Activated T-cell treated with anti-CD3 and anti-CD28 coated beads, Interleukin-2, amount 50 U/mL, for 72 hours (primary cell): ENCODE results near the gene MPIG6B. TPM values are rescaled to one million over a fixed set of nuclear protein-coding genes. Genes with fewer than 3 reads are reported as not detected.

ENCODE experiments used
- total RNA-seq, 2 donors: library from RNA; stranded (reverse); gene quantifications; one replicate each; pipeline ENCODE4 v1.2.3, GENCODE V29; 2022

Gene MPIG6B
- total RNA-seq, 2 donors from 2014 or later, result 0.10 TPM; not detected in 1

Other genes with a start within 250 kb of the MPIG6B start
- gene MICB, start 225.2 kb upstream of the MPIG6B start, total RNA-seq, result 10 to 100 TPM; 18.7 to 22.3 TPM
- gene MCCD1, start 194.4 kb upstream of the MPIG6B start, total RNA-seq, result not detected
- 100 to 1,000 TPM; 567 to 644 TPM for gene DDX39B, start 181.4 kb upstream of the MPIG6B start, total RNA-seq
- gene ATP6V1G2, start 176.8 kb upstream of the MPIG6B start, total RNA-seq, result 1 to 10 TPM; 4.1 to 5.6 TPM
- gene NFKBIL1, start 175.8 kb upstream of the MPIG6B start, total RNA-seq, result 10 to 100 TPM; 28.0 to 36.6 TPM
- gene LTA, start 151.1 kb upstream of the MPIG6B start, total RNA-seq, result 100 to 1,000 TPM in 1 of 2 donors, 10 to 100 TPM in 1; 77.2 to 110 TPM
- gene TNF, start 147.8 kb upstream of the MPIG6B start, total RNA-seq, result 10 to 100 TPM; 30.7 to 57.8 TPM
- 10 to 100 TPM; 43.4 to 61.8 TPM for gene LTB, start 140.9 kb upstream of the MPIG6B start, total RNA-seq
- gene LST1, start 137.1 kb upstream of the MPIG6B start, total RNA-seq, result 10 to 100 TPM; 24.6 to 27.0 TPM
- 10 to 100 TPM; 15.0 to 24.7 TPM for gene NCR3, start 130.4 kb upstream of the MPIG6B start, total RNA-seq
- gene AIF1, start 108.1 kb upstream of the MPIG6B start, total RNA-seq, result 10 to 100 TPM; 68.7 to 98.1 TPM
- gene PRRC2A, start 102.7 kb upstream of the MPIG6B start, total RNA-seq, result 100 to 1,000 TPM; 260 to 285 TPM
- gene BAG6, start 70.7 kb upstream of the MPIG6B start, total RNA-seq, result 100 to 1,000 TPM; 265 to 272 TPM
- 1 to 10 TPM; 5.0 to 6.0 TPM for gene APOM, start 67.5 kb upstream of the MPIG6B start, total RNA-seq
- gene C6orf47, start 62.6 kb upstream of the MPIG6B start, total RNA-seq, result 10 to 100 TPM; 21.1 to 22.5 TPM
- 10 to 100 TPM; 30.3 to 37.7 TPM for gene GPANK1, start 58.4 kb upstream of the MPIG6B start, total RNA-seq
- 100 to 1,000 TPM; 208 to 209 TPM for gene CSNK2B, start 57.3 kb upstream of the MPIG6B start, total RNA-seq
- 10 to 100 TPM; 21.3 to 26.9 TPM for gene LY6G5B, start 53.4 kb upstream of the MPIG6B start, total RNA-seq
- gene LY6G5C, start 42.3 kb upstream of the MPIG6B start, total RNA-seq, result 1 to 10 TPM; 2.3 to 6.9 TPM
- 10 to 100 TPM; 48.9 TPM for gene ABHD16A, start 20.0 kb upstream of the MPIG6B start, total RNA-seq
- not detected for gene LY6G6F, start 16.5 kb upstream of the MPIG6B start, total RNA-seq
- gene LY6G6D, start 8.0 kb upstream of the MPIG6B start, total RNA-seq, result not detected
- gene LY6G6C, start 1.6 kb upstream of the MPIG6B start, total RNA-seq, result under 1 TPM; 0.25 to 0.67 TPM
- gene DDAH2, start 5.9 kb downstream of the MPIG6B start, total RNA-seq, result 10 to 100 TPM; 19.0 to 19.6 TPM
- gene CLIC1, start 13.2 kb downstream of the MPIG6B start, total RNA-seq, result 100 to 1,000 TPM; 253 to 318 TPM
- 10 to 100 TPM; 84.9 to 98.4 TPM for gene MSH5, start 16.6 kb downstream of the MPIG6B start, total RNA-seq
- gene SAPCD1, start 39.3 kb downstream of the MPIG6B start, total RNA-seq, result 10 to 100 TPM; 15.7 to 18.0 TPM
- 1 to 10 TPM; 3.3 to 3.4 TPM for gene VWA7, start 54.0 kb downstream of the MPIG6B start, total RNA-seq
- gene VARS1, start 72.4 kb downstream of the MPIG6B start, total RNA-seq, result 100 to 1,000 TPM in 1 of 2 donors, 10 to 100 TPM in 1; 91.3 to 101 TPM
- 100 to 1,000 TPM; 122 to 123 TPM for gene LSM2, start 83.6 kb downstream of the MPIG6B start, total RNA-seq
- gene HSPA1L, start 91.9 kb downstream of the MPIG6B start, total RNA-seq, result 1 to 10 TPM; 2.9 to 3.1 TPM
- gene HSPA1A, start 92.2 kb downstream of the MPIG6B start, total RNA-seq, result 10 to 100 TPM; 16.5 to 37.6 TPM
- gene HSPA1B, start 104.4 kb downstream of the MPIG6B start, total RNA-seq, result 10 to 100 TPM; 31.6 to 44.9 TPM
- 10 to 100 TPM; 24.0 to 27.1 TPM for gene NEU1, start 139.4 kb downstream of the MPIG6B start, total RNA-seq
- under 1 TPM; 0.22 to 0.23 TPM for gene SLC44A4, start 155.6 kb downstream of the MPIG6B start, total RNA-seq
- gene EHMT2, start 174.3 kb downstream of the MPIG6B start, total RNA-seq, result 10 to 100 TPM; 49.2 to 64.7 TPM
- gene ZBTB12, start 178.7 kb downstream of the MPIG6B start, total RNA-seq, result 1 to 10 TPM in 1 of 2 donors, under 1 TPM in 1; 0.88 to 1.9 TPM
- 1 to 10 TPM; 3.4 to 5.1 TPM for gene C2, start 204.3 kb downstream of the MPIG6B start, total RNA-seq
- 1 to 10 TPM; 1.1 to 3.5 TPM for gene CFB, start 222.7 kb downstream of the MPIG6B start, total RNA-seq
- 10 to 100 TPM; 65.0 to 71.5 TPM for gene NELFE, start 235.6 kb downstream of the MPIG6B start, total RNA-seq
- gene SKIC2, start 235.8 kb downstream of the MPIG6B start, total RNA-seq, result 10 to 100 TPM; 75.7 to 79.7 TPM
- 10 to 100 TPM; 23.3 to 34.7 TPM for gene DXO, start 248.8 kb downstream of the MPIG6B start, total RNA-seq